Hepatocyte (in vitro differentiated cells): ENCODE results near the gene PLAAT3.

ENCODE experiments used
- EZH2 ChIP-seq: fragments of 200-600 bp; sonication (generic); IDR thresholded peaks from 2 replicates; pipeline ENCODE4 v1.6.1; 2016; ENCODE audit warnings: antibody characterized with exemption, mild to moderate bottlenecking, borderline replicate concordance
- EZH2phosphoT487 ChIP-seq: fragments of 200-600 bp; sonication (generic); IDR thresholded peaks from one replicate; pipeline ENCODE4 v1.6.1; 2018; ENCODE audit warnings: antibody characterized with exemption, mild to moderate bottlenecking, low read depth, moderate library complexity; ENCODE audit not compliant: unreplicated experiment, severe bottlenecking
- TF ChIP-seq, protein P1 (sequence below): fragments of 200-600 bp; sonication (generic); IDR thresholded peaks from 2 replicates; pipeline ENCODE4 v1.5.1; 2016; ENCODE audit warnings: antibody characterized with exemption, mild to moderate bottlenecking; ENCODE audit not compliant: poor library complexity

DNA sequence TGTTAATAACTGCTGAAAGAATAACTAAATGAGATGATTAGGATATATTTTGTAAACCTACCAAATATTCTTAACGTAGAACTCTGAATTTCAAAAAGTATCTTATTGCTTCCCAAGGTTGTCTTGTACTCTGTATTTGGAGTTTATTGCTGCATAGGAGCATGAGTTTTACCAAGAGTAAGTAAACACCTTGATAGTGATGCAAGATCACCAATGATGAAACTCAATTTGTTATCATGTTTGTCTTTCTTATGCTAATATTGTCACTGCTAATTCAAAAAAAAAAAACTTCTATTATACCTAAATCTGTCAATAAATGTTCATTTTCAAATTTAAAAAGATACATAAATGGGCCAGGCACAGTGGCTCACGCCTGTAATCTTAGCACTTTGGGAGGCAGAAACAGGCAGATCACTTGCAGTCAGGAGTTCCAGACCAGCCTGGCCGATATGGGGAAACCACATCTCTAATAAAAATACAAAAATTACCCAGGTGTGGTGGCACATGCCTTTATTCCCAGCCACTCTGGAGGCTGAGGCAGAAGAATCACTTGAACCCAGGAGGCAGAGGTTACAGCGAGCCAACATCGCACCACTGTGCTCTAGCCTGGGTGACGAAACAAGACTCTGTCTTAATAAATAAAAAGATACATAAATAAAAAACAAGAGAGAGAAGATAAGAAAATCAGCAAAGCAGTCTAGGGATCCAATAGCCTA lies 27.6 kb downstream of the PLAAT3 start:
- TF ChIP-seq, protein P1, sequence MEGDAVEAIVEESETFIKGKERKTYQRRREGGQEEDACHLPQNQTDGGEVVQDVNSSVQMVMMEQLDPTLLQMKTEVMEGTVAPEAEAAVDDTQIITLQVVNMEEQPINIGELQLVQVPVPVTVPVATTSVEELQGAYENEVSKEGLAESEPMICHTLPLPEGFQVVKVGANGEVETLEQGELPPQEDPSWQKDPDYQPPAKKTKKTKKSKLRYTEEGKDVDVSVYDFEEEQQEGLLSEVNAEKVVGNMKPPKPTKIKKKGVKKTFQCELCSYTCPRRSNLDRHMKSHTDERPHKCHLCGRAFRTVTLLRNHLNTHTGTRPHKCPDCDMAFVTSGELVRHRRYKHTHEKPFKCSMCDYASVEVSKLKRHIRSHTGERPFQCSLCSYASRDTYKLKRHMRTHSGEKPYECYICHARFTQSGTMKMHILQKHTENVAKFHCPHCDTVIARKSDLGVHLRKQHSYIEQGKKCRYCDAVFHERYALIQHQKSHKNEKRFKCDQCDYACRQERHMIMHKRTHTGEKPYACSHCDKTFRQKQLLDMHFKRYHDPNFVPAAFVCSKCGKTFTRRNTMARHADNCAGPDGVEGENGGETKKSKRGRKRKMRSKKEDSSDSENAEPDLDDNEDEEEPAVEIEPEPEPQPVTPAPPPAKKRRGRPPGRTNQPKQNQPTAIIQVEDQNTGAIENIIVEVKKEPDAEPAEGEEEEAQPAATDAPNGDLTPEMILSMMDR = no peak
- no peak for TF ChIP-seq EZH2
- TF ChIP-seq EZH2phosphoT487 = no peak
